HT-29 (cell line): ENCODE measurements around the gene NRXN3. TPM values are rescaled to one million over a fixed set of nuclear protein-coding genes. Genes with fewer than 3 reads are reported as not detected.
"Not testable (repeated sequence)": the region's sequence is repeated elsewhere in the genome, so short reads cannot be mapped to it uniquely, and the experiment has no call there.

Experiments used
- DNase-seq: peaks from one replicate; pipeline ENCODE4 v3.0.0-alpha.2; 2015; ENCODE audit warnings: low spot score
- total RNA-seq: library from RNA; depleted of rRNA; stranded (reverse); fragments of >200 nt; shearing (Covaris generic); gene quantifications from 2 replicates; pipeline ENCODE4 v1.2.3, GENCODE V29; 2014

NRXN3 gene
- total RNA-seq, 1 experiment from 2014 or later: not detected

DNA sequence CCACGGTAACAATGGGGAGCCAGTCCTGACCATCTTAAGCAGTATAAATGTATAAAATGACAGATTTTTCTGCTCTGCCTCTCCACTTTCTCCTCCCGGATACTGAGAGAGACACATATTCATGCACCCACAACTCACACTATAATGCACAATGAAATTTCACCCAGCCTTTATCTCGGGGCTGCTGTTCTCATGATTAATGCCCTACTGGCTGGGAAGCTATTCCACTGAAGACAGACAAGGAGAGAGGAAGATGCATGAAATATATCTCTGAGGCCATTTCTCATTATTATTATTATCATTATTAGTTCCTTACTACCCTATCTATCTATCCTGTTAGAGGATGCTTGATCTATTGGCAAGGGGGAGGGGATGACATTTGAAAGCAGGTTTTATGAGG is 1539.4 kb downstream of the NRXN3 start:
- no peak for DNase-seq

DNA sequence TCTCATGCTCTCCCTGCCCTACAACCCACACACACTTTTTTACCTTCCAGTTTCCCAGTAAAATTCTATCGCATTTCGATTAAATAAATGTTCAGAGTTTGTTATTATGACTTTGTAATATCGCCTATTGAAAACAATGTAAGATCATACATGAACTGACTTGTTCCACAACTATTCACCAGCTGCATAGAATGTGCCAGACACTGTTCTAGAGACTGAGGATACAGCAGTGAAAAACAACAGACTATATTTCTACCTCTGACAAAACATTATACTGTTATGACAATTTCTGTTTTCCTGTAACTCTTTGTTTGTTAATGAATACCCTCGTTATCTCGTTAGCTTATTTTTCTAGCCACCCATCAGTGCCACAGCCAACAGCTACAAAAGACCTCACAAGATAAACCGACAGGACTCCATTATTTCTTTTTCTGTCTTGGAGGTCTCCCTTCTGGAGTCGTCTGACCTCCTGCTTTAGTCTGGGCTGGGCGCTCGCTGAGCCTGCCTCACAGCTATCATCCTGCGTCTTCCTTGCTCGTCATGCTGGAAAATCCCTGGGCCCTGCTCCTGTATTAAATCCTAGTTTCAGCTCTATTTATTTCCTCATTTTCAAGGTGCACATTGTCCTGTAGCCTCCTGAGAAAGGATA is 1542.3 kb downstream of the NRXN3 start:
- DNase-seq: no peak

DNA sequence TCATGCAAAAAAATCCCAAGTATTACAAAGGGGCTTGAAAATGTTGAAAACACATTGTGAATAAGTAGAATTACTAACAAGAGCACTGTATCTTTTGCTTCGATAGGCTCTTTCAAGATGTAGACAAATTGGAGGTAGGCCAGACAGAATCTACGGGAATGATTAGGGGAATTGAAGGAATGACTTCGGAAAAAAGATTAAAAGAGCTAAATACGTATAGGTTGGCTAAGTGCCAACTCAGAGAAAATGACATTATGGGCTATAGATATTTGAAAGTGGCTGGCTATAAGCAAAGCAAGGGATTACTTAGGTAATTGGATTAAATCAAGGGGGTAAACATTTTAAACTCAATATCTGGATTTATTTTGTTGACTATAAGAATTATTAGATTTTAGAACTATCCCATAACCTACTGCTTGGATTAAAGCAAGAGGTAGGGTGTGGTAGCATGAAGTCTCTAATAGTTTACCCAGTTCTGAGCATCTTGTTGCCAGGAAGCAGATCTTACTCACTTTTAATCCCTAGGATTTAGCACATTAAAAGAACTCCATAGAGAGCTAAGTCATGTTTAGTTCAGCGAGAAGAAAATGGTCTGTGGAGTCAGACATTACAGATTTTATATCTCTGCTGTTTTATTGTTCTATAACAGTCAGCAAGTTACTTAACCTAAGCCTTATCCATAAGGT is 1551.4 kb downstream of the NRXN3 start:
- no peak for DNase-seq

DNA sequence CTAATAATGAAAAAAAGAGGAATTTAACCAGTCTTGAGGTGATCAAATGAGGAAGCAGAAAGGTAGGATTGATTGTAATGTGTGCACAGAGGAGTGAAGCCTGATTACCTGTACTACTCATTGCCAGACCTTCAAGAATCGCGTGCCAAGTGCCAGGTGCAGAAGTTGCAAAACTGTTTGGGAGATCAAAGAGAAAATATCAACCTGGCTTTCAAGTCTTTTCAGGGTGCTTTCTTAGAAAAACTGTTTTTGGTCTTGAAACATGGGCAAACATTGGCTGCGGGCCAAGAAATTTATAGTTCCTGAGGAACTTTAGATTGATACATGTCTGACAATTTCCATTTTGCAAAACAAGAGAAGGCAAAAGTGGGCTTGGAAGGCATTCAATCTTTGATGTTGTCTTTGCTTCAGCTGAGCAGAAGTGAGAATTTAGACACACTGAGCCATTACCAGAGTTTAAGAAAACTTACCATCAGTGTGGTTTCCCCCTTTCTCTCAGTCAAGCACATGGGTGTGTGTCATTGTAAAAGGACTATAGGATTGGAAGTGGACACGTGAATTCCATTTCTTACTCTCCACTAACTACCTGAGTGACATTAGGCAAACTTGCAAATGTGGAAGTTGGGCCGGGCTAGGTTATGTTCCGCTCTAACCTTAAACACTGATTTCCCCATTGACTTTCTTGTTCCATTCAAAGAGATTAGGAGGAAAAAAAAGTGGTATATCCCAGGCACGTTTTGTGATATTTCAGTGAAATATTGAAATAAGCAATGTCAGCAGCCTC is 1555.0 kb downstream of the NRXN3 start:
- no peak for DNase-seq

DNA sequence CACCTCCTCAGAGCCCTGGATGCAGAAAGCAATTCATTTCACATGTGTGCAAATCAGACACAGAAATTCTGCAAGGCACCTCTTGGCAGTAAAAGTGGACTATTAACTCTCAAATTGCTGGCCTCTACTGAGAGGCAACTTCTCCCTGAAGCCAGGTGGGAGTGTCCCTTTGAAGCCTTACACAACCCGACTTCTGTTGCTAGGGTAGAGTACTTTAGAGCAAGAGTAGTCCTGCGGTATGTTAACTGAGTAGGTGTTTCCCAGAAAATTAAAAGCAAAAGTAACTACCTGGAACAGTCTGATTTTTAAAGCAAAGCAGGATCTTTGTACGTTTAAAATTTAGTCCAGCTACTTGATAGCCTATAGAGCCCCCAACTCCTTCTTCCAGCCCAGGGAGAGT is 1557.7 kb downstream of the NRXN3 start:
- DNase-seq: no peak

DNA sequence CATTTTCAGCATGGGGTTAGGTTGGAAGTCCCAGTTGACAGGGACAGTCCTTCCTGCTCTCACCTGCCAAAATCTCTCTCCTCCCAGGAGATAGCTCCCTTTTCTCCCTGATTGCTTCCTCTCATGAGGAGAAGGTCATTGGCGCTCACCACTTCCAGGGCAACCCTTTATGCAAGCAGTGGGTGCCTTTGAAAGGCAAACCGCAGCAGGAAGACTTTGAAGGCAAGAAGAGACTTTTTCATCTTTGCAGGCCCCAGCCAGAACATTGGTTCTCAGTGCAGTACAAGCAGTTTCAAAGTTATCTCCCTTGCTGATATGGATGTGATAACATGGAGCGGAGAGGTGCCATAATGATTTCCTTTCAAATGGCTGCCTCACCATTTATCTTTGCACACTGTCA is 1558.2 kb downstream of the NRXN3 start:
- DNase-seq: no peak

DNA sequence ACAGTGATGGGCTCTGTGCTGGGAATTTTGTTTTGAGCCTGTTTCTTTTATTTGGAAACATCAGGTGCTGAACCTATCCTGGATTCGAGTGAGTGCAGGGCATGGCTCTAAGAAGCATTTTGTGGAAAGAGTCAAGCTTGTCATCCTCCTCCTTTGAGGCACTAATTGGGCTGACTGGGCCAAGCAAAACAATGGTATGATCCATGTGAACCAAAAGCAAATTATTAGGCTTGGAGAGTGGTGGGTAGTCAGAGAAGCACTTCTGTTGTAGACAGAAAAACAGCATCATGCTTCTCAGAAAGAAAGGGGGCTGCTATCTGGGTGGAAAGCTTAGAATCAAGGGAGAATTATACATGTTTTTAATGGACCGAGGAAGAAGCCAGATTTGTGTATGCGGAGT is 1559.6 kb downstream of the NRXN3 start:
- DNase-seq: no peak

DNA sequence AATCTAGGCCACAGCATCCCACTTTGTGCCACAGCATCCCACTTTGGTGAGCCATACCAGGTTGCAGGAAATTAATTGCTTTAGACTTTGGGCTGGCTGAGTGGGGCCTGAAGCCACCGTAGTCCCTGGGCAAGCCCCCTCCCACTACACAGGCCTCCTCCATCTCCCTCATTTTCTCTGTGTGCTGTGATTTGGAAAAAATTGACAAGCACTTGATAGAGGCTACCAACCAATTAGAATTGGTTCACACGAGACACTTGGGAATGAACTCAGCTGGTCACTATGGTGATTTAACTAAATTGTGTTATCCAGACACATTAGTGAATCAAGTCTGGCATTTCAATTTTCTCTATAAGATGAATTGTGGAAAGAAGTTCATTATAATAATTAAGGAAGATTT is 1560.0 kb downstream of the NRXN3 start:
- DNase-seq: no peak

DNA sequence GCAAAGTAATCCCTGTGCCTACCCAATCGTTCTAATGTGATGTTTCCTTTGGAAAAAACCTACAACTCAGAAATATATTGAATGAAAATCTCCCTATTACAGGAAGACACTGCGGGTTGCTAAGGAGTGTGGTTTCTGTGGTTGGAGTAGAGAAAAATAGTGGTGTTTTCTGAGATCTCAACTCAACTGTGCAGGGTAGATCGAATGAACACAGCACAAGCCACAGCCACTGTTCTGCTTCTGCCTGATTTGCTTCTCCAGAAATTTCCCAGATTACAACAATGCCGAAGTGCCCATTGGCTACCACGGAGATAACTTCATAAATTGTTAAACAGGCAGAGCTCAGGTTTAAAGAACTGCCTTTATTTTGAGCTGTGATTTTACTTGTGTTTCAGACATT is 1560.8 kb downstream of the NRXN3 start:
- no peak for DNase-seq

DNA sequence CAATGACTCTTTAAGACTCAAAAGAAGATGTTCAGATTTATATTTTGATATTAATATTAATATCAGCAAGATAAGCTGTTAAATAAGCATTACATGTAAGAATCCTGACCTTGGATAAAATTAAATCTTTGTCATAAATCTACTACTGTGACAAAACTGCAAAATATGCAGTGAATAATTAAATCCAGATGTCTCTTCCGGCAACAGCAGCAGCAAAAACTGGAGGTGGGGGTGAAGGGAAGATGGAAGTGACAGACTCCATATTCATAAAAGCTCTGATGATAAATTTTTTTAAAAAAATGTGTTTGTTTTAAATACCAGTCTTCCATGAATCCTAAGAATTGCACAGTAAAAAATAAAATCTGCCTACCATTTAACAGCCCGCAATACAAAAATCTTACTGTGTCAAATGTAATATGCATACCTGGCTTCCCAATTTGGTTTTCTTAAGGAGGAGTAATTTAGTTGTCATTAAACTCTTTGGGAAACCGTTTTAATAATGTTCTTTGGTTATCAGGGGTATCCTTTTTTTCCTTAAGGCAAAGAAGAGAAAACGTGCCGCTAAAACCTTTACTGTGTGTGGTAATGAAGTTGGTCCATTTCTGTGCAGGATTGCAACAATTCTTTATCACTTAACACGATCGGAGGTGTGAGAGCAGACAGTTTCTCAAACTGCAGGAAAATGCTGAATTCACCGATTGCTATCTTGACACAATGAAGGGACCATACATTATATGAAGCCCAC is 1562.9 kb downstream of the NRXN3 start:
- no peak for DNase-seq

DNA sequence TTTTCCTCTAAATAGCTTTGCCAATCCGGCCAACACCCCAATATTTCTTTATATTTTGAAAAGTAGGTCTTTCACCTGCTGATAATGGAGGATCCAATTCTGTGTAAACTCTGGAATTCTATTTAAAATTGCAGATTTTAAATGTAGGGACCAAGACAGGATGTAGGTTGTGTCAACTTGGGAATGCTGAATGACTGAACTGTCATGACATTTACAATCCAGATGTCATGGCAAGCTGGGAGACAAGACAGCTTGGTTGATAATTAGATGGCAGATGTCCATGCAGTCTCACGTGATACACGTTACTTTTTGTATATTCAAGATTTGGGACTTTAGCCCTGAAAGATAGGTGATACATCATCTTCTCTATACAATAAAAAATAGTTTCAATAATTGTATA is 1564.0 kb downstream of the NRXN3 start:
- no peak for DNase-seq

DNA sequence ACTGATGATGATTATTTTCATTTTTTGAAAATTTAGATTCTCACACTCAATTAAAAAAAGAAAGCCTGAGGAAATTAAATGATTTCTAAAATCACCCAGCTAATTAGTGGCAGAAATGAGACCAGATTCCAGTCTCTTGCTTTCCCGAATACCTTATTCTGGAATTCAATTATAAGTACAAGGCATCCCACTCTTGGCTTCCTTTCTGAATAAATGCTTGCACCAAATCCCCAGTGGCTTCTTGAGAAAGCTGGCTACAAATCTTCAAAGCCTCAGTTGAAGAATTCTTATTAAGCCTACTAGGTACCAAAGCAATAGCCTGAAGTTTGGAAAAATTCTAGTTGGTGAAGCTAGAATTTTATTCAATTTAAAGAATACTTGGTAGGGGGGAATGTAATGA is 1564.5 kb downstream of the NRXN3 start:
- no peak for DNase-seq

DNA sequence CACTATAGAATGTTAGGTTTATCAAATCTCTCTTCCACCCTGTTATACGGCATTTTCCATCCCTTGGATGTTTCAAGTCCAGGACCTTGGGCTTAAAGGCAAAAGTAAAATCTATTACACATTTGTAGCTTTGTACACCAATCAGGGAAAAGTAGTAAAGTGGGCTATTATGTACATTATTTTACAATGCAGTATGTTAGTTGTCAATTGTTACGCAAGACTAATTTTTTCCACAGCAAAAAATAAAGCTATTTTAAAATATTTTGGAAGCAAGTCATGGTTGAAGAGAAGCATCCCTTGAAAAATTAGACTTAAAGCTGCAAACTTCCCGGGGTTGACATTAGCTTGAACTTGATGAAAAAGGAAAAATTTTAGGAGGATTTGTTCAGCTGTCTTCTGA is 1564.9 kb downstream of the NRXN3 start:
- no peak for DNase-seq

DNA sequence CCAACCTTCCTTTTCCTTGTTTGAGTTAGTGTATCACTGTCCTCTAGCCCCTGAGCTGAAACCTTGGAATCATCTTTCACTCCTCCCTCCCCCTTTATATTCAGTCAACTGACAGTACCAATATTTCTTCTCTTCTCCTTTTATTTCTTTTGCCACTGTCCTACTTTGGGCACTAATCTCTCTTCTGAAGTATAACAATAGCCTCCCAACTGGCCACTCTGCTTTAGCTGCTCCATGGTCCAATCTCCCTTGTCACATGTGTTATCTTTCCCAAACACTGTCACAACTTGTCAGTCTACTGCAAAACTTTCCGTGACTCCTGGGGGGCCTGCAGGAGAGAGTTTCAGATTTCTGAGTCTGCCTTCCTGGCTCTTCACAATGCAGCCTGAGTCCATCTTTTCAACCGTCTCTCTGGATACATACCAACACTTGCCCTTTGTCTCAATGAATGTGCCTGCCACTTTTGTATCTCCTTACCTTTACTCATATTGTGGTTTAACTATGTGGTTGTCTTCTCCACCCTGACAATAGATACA is 1570.0 kb downstream of the NRXN3 start:
- DNase-seq: no peak

DNA sequence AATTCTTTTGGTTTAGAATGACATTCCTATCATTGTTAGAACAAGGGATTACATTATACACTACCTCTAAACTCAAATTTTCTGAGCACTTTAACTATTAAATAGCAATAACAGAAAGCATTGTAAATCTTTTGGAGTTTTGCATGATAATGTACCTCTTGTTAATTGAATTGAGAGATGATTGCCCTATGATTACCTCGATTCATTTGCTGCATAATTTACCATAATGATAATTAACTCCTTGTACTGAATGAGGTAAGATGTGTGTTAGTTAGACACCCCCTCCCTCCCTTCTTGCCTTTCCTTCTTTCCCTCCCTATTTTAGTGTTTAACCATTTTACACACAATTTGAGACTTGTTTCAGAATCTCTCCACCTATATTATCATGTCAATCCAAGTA is 1572.0 kb downstream of the NRXN3 start:
- no peak for DNase-seq

DNA sequence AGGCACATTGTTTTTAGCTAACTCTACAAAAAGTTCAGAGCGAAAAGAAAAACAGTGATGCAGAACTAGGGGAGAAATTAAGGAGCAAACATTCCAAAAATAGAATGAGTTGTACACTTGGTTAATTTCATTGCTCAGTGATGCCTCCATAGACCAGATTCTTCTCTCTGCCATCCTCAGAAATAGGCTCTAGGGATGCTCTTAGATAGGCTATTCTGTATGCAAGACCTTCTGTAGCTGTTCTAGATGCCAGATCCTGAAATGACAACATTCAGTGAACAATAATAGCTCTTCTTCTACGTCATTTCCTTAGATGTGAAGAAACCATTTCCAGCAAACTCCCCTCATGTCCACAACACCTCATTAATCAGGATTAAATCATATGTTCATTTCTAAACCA is 1574.9 kb downstream of the NRXN3 start:
- DNase-seq: no peak

DNA sequence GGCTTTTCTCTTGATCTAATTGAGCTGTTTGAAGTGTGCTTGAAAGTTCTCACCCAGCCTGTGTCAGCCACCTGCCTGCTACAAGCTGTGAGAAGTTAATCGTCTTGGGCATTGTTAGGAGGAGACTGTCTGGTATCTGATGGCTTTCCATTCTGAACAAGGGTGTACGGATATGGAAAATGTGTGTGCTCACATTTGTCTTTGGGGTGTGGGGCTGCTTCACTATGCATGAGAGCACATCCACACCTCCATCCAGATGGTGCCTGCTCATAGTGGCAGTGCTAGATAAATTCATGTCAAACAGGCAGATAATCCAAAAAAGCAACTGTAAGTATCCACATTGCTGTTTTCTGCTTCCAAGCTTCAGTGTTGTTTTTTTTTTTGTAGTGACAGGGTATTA is 1578.9 kb downstream of the NRXN3 start:
- DNase-seq: no peak

DNA sequence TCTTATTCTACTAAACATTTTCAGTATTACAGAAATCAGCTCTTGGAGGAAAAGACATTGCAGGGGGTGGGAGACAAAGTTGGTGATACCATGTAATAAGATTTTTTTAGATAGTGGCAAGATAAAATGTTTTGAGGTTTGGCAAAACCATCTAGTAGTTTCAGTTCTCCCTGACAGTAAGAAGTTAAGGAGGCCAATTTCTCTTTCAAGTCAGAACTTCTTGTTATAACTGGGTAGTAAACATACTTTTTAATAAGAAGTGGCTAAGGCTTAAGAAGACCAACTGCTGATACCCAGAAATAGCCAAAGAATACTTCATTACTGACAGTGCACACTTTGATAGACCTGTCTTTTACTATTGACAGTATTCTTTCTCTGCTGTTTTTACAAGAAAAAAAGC is 1588.8 kb downstream of the NRXN3 start:
- DNase-seq: no peak

DNA sequence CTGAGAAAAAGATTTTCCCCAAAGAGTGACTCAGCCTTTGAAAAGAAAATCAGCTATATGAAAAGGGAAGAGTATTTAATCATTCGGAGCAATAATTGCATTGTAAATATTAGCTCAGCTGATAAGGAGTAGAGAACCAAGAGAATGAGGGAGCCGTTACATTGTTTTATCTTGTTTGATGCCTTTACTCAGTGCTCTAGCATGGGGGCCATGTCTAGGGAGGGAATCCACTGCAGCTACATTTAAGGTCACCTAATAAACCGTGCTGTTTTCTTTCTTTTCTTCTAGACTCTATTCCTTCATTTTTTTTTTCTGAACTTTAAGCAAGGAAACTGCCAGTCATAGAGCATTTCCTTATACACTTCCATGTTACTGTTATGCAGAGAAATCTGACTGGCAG is 1594.2 kb downstream of the NRXN3 start:
- DNase-seq: no peak

DNA sequence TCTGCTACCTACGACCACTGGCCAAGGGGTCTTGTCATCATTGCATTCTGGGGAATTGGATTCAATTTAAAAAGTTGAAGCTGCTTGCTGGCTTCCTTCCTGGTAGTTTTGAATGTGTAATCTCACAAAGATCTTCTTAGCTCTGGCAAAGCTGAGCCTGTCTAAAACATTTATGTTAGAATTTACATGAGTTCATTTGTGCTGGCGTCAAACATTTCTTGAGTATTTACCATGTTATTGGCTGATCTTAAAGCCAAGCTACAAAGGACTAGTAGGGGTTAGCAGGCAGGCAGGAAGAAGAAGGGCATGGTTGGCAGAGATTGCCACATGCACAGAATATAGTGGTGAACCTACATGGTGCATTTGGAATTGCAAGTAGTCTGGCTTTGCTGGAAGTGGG is 1596.3 kb downstream of the NRXN3 start:
- DNase-seq: no peak

DNA sequence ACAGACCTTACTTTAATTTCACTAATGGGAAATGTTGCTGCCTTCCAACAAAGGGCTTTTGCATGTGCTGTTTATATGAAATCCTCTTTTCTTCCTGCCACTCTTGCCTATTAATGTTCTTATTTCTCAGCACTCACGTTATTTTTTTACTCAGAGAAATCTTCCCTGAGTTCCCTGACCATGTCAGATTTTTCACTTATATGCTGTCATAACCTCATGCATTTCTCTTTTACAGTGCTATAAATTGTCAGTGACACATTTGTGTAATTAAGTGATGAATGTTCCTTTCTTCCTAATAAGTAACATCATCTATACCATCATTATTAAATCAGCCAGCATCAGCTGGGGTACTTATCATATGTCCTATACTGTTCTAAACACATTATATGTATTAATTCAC is 1597.1 kb downstream of the NRXN3 start:
- DNase-seq: no peak

DNA sequence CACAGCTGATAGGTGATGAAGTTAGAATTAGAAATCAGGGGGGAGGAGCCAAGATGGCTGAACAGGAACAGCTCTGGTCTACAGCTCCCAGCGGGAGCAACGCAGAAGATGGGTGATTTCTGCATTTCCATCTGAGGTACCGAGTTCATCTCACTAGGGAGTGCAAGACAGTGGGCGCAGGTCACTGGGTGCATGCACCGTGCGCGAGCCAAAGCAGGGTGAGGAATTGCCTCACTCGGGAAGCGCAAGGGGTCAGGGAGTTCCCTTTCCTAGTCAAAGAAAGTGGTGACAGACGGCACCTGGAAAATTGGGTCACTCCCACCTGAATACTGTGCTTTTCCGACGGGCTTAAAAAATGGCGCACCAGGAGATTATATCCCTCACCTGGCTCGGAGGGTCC is 1597.5 kb downstream of the NRXN3 start:
- DNase-seq: not testable (repeated sequence)
